K562 (cell line): ENCODE results near the gene ATXN1L.

Experiments used
- JUNB ChIP-seq: fragments of 450-650 bp; formaldehyde crosslinking; conservative IDR thresholded peaks from 2 replicates; pipeline ENCODE4 v1.4.0; 2020; ENCODE audit warnings: mild to moderate bottlenecking
- TAF1 ChIP-seq: IDR thresholded peaks from 2 replicates; pipeline ENCODE4 v1.6.1; 2011; ENCODE audit warnings: mild to moderate bottlenecking, low read length, moderate library complexity; ENCODE audit not compliant: insufficient read depth, control insufficient read depth, severe bottlenecking; ENCODE audit errors: extremely low read depth

GRCh38 chr16:71865173-71865863, 19.5 kb downstream of the ATXN1L start:
- TF ChIP-seq JUNB (CRISPR knock-in tag) (no peak), TAF1 (no peak)
